HEK293T (cell line): Measurements from ENCODE around the gene SIRPA.

Experiments
- CTCF ChIA-PET: fragments of 350-600 bp; formaldehyde crosslinking; extraction: SDS; loops from one replicate; lab custom pipeline; 2021; ENCODE audit warnings: antibody characterized with exemption, inconsistent platforms; lab: Yijun Ruan, JAX
- POLR2A ChIA-PET: fragments of 350-600 bp; formaldehyde crosslinking; extraction: SDS; loops from one replicate; lab custom pipeline; 2020; ENCODE audit warnings: antibody characterized with exemption, inconsistent platforms; lab: Yijun Ruan, JAX
- DNase-seq: peaks from one replicate; pipeline ENCODE4 v3.0.0; 2012; ENCODE audit warnings: mixed read lengths; ENCODE audit errors: extremely low spot score
- ARNT ChIP-seq: fragments of 450-650 bp; IDR thresholded peaks from 2 replicates; pipeline ENCODE4 v1.6.1; 2017; ENCODE audit warnings: mild to moderate bottlenecking
- BHLHE40 ChIP-seq: fragments of 450-650 bp; IDR thresholded peaks from 2 replicates; pipeline ENCODE4 v1.6.1; 2016; ENCODE audit warnings: mild to moderate bottlenecking, moderate library complexity, borderline replicate concordance
- CTBP1 ChIP-seq: fragments of 450-650 bp; IDR thresholded peaks from 2 replicates; pipeline ENCODE4 v1.6.1; 2016; ENCODE audit warnings: borderline replicate concordance
- ELF4 ChIP-seq: fragments of 450-650 bp; IDR thresholded peaks from 2 replicates; pipeline ENCODE4 v1.6.1; 2017; ENCODE audit warnings: antibody characterized with exemption
- FOXA1 ChIP-seq: fragments of 450-650 bp; IDR thresholded peaks from 2 replicates; pipeline ENCODE4 v1.6.1; 2016; ENCODE audit warnings: mild to moderate bottlenecking
- FOXK2 ChIP-seq: fragments of 450-650 bp; IDR thresholded peaks from 2 replicates; pipeline ENCODE4 v1.6.1; 2016; ENCODE audit warnings: mild to moderate bottlenecking
- FOXM1 ChIP-seq: fragments of 450-650 bp; IDR thresholded peaks from 2 replicates; pipeline ENCODE4 v1.6.1; 2017; ENCODE audit warnings: mild to moderate bottlenecking, borderline replicate concordance
- HDGF ChIP-seq: fragments of 450-650 bp; IDR thresholded peaks from 2 replicates; pipeline ENCODE4 v1.6.1; 2017; ENCODE audit warnings: antibody characterized with exemption, borderline replicate concordance
- L3MBTL2 ChIP-seq: fragments of 450-650 bp; conservative IDR thresholded peaks from 2 replicates; pipeline ENCODE4 v1.6.1; 2016; ENCODE audit warnings: mild to moderate bottlenecking
- LEF1 ChIP-seq: fragments of 450-650 bp; IDR thresholded peaks from 2 replicates; pipeline ENCODE4 v1.6.1; 2017; ENCODE audit warnings: mild to moderate bottlenecking, borderline replicate concordance
- NFRKB ChIP-seq: fragments of 450-650 bp; IDR thresholded peaks from 2 replicates; pipeline ENCODE4 v1.6.1; 2016; ENCODE audit warnings: mild to moderate bottlenecking, moderate library complexity
- PKNOX1 ChIP-seq: fragments of 450-650 bp; IDR thresholded peaks from 2 replicates; pipeline ENCODE4 v1.6.1; 2016
- SP1 ChIP-seq: fragments of 450-650 bp; IDR thresholded peaks from 2 replicates; pipeline ENCODE4 v1.6.1; 2017
- SUZ12 ChIP-seq: fragments of 450-650 bp; IDR thresholded peaks from 2 replicates; pipeline ENCODE4 v1.6.1; 2016; ENCODE audit warnings: mild to moderate bottlenecking
- TARDBP ChIP-seq: fragments of 450-650 bp; IDR thresholded peaks from 2 replicates; pipeline ENCODE4 v1.6.1; 2016
- ZNF384 ChIP-seq: fragments of 450-650 bp; IDR thresholded peaks from 2 replicates; pipeline ENCODE4 v1.6.1; 2016

SIRPA gene

GRCh38 chr20:1871807-1872458, 23.3 kb upstream of the SIRPA start:
- ChIA-PET CTCF (no interaction called here), POLR2A (no interaction called here)
- TF ChIP-seq SP1: no peak
- TF ChIP-seq HDGF: no peak
- TF ChIP-seq FOXK2: no peak
- TF ChIP-seq ZNF384: no peak
- TF ChIP-seq CTBP1: no peak
- no peak for TF ChIP-seq FOXA1
- no peak for TF ChIP-seq ELF4
- TF ChIP-seq FOXM1: no peak
- no peak for TF ChIP-seq NFRKB
- no peak for DNase-seq

- DNase-seq: no peak
- TF ChIP-seq ARNT (no peak), CTBP1 (no peak), HDGF (no peak), SUZ12 (no peak), L3MBTL2 (no peak), ZNF384 (no peak), TARDBP (no peak), FOXA1 (no peak), FOXK2 (no peak), BHLHE40 (no peak), PKNOX1 (no peak)
- POLR2A ChIA-PET: no interaction called here
- CTCF ChIA-PET: interaction anchor here (0.6 kb wide), 1 partner anchor 370 kb away, joined by 4 read pairs; no protein-coding TSS in a partner anchor
These were observed 22.6 kb upstream of the SIRPA start for GRCh38 chr20:1872459-1873097.

- no peak for DNase-seq
- POLR2A ChIA-PET: no interaction called here
- CTCF ChIA-PET: no interaction called here
- no peak for TF ChIP-seq BHLHE40
- TF ChIP-seq FOXA1: no peak
- TF ChIP-seq FOXK2: no peak
- no peak for TF ChIP-seq LEF1
- TF ChIP-seq FOXM1: no peak
- no peak for TF ChIP-seq NFRKB
- TF ChIP-seq SP1: no peak
- no peak for TF ChIP-seq SUZ12
- no peak for TF ChIP-seq ARNT
- TF ChIP-seq ZNF384: no peak
- TF ChIP-seq PKNOX1: no peak
These were observed 20.6 kb upstream of the SIRPA start for GRCh38 chr20:1874450-1875182.

GRCh38 chr20:1875183-1875554, 20.0 kb upstream of the SIRPA start:
- no peak for DNase-seq
- no peak for TF ChIP-seq FOXM1
- TF ChIP-seq L3MBTL2: no peak
- no peak for TF ChIP-seq SP1
- TF ChIP-seq ELF4: no peak
- TF ChIP-seq ARNT: no peak
- TF ChIP-seq HDGF: no peak
- no peak for TF ChIP-seq CTBP1
- POLR2A ChIA-PET: no interaction called here
- CTCF ChIA-PET: no interaction called here

- TF ChIP-seq L3MBTL2 (no peak), TARDBP (no peak), CTBP1 (no peak), SUZ12 (no peak), ARNT (no peak), FOXK2 (no peak), HDGF (no peak), SP1 (no peak), BHLHE40 (no peak), PKNOX1 (no peak), ELF4 (no peak), FOXA1 (no peak), FOXM1 (no peak), NFRKB (no peak), LEF1 (no peak)
- DNase-seq: no peak
- ChIA-PET POLR2A (no interaction called here), CTCF (no interaction called here)
These were observed 19.4 kb upstream of the SIRPA start for GRCh38 chr20:1875762-1876161.
